Spleen (tissue), 11 donors: Measurements from ENCODE around the gene FMNL3. TPM values are rescaled to one million over a fixed set of nuclear protein-coding genes. Genes with fewer than 3 reads are reported as not detected.

Source experiments
- DNase-seq: peaks from one replicate; pipeline ENCODE4 v3.0.0-alpha.2; 2020
- H3K27ac ChIP-seq, 8 donors: fragments of 200-600 bp; sonication (generic) in 7 of 8; 1 replicate in 4 of 8; 2 replicates in 4 of 8; pipeline versions ENCODE4 v1.5.0 to v1.8.0; 2016 to 2021; ENCODE audit warnings: inconsistent platforms in 4 of 8, mild to moderate bottlenecking in 4 of 8, moderate library complexity in 1 of 8
- H3K27me3 ChIP-seq, 7 donors: fragments of 200-600 bp; sonication (generic) in 6 of 7; replicated peaks in 1 of 7; 1 replicate in 4 of 7; 2 replicates in 3 of 7; pipeline versions ENCODE4 v1.5.0 to v1.8.0; 2016 to 2021; ENCODE audit warnings: inconsistent platforms in 3 of 7, mild to moderate bottlenecking in 1 of 7
- H3K36me3 ChIP-seq, 6 donors: fragments of 200-600 bp; sonication (generic) in 5 of 6; 1 replicate in 4 of 6; 2 replicates in 2 of 6; pipeline versions ENCODE4 v1.5.0 to v1.8.0; 2016 to 2021; ENCODE audit warnings: inconsistent platforms in 2 of 6
- H3K4me1 ChIP-seq, 6 donors: fragments of 200-600 bp; sonication (generic) in 5 of 6; 1 replicate in 3 of 6; 2 replicates in 3 of 6; pipeline versions ENCODE4 v1.5.0 to v1.8.0; 2016 to 2021; ENCODE audit warnings: inconsistent platforms in 3 of 6
- H3K4me3 ChIP-seq, 8 donors: fragments of 200-600 bp; sonication (generic) in 7 of 8; 1 replicate in 4 of 8; 2 replicates in 4 of 8; pipeline versions ENCODE4 v1.5.0 to v1.8.0; 2016 to 2021; ENCODE audit warnings: inconsistent platforms in 4 of 8, mild to moderate bottlenecking in 4 of 8, moderate library complexity in 2 of 8
- H3K9me3 ChIP-seq, 8 donors: fragments of 200-600 bp; sonication (generic) in 7 of 8; 1 replicate in 4 of 8; 2 replicates in 4 of 8; pipeline versions ENCODE4 v1.5.0 to v1.8.0; 2016 to 2021; ENCODE audit warnings: inconsistent platforms in 4 of 8
- POLR2A ChIP-seq, 3 donors: fragments of 450-650 bp; IDR thresholded peaks; one replicate each; pipeline ENCODE4 v1.5.1; 2017; ENCODE audit warnings: antibody characterized with exemption in 3 of 3, mild to moderate bottlenecking in 1 of 3
- POLR2AphosphoS5 ChIP-seq, 3 donors: sonication (generic); formaldehyde crosslinking; IDR thresholded peaks; one replicate each; pipeline ENCODE4 v1.5.1; 2017; ENCODE audit warnings: antibody characterized with exemption in 3 of 3
- WGBS, 5 donors: extraction: QIAGEN DNeasy Blood & Tissue Kit in 3 of 5; methylation state at CpG; one replicate each; pipeline versions ENCODE4 v1.1.5 to v1.1.7; 2013 to 2018; 5-methylcytosine and 5-hydroxymethylcytosine counted together
- intact Hi-C: fragments of 100-400 bp; cut with DNase I; formaldehyde crosslinking; loops from one replicate; pipeline ENCODE4 v1.15.0; 2023; ENCODE audit warnings: low total_unique reads
- polyA plus RNA-seq, 3 donors: library from polyadenylated mRNA; stranded (reverse); fragments of 200-250 nt; gene quantifications; one replicate each; pipeline ENCODE4 v1.2.1, GENCODE V29; 2013
- total RNA-seq, 7 donors: library from RNA; depleted of rRNA in 3 of 7; stranded (reverse); fragments of >200 nt in 3 of 7; fragmentation: NEBNext Ultra II Directional in 4 of 7; extraction: Animal tissue kit (Norgen Biotek cat#: 25700) in 4 of 7; gene quantifications; one replicate each; pipeline versions ENCODE4 v1.1.0 to v1.2.1, GENCODE V29; 2016 to 2021
- TF ChIP-seq, protein P1 (sequence below), 11 experiments: fragments of 200-600 bp in 7 of 11; fragments of 450-650 bp in 4 of 11; sonication (generic) in 4 of 11; IDR thresholded peaks in 8 of 11; conservative IDR thresholded peaks in 3 of 11; 1 replicate in 7 of 11; 2 replicates in 4 of 11; pipeline versions ENCODE4 v1.4.0 to v1.8.0; 2016 to 2021; ENCODE audit warnings: antibody characterized with exemption in 11 of 11, inconsistent platforms in 4 of 11, mild to moderate bottlenecking in 1 of 11
- donor health status: healthy with polysubstance abuse.
- donor health status: DM: no; HTN: no; CAD: no; lungs with moderate emphysema.
- donor health status: DM: no; HTN: no; CAD: no.
- donor health status: Bipolar disorder and iron deficiency.
- donor health status: healthy.
- donor health status: DM: no; HTN: no; CAD: no.
- donor health status: DM: yes; HTN: yes; CAD: no.

FMNL3 gene
- total and polyA plus RNA-seq, 10 donors: 8.6 to 46.9 (median 27.3) TPM

DNA sequence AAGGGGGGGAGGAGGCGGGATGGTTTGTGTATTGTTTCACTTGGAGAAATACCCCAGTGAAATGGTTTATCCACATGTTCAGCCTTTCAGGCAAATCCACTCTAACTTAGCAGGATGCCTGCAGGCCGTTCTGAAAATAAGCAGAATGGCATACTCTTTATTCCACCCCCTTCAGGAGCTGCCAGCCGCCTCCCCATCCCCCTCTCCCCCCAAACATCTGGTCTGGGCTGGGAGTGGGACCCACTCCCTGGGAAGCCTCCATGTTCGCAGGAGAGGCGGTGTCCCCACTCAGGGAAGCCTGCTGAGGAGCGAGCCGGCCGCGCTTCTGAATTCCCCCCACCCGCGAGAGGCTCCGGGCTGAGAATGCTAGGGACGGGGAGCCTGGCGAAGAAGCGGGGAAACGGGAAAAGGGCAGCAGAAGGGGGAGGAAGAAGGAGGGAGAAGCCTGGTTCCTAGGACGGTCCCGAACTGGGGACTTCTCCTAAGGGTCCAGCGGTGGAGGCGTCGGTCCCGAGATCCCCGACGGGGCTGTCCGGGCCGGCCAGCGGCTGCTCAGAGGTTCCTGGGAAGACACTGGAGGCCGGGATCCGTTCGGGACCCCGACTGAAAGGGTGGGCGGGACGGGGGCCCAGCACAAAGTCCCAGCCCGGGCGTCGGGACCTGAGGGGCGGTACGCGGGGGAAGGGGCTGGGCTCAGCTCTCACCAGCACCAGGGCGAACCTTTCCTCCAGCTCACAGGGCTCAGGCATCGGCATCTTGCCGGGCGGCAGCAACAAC lies 666 bp downstream of the FMNL3 start:
- peaks cover 32 to 63% (median 55%) of the 10 kb centered on the region in 6 donors for H3K4me1 ChIP-seq
- DNase-seq: no peak
- 1 to 2% (median 1%) methylated on average over 27 to 43 of the region's 43 CpGs for WGBS, 5 donors
- TF ChIP-seq, protein P1, sequence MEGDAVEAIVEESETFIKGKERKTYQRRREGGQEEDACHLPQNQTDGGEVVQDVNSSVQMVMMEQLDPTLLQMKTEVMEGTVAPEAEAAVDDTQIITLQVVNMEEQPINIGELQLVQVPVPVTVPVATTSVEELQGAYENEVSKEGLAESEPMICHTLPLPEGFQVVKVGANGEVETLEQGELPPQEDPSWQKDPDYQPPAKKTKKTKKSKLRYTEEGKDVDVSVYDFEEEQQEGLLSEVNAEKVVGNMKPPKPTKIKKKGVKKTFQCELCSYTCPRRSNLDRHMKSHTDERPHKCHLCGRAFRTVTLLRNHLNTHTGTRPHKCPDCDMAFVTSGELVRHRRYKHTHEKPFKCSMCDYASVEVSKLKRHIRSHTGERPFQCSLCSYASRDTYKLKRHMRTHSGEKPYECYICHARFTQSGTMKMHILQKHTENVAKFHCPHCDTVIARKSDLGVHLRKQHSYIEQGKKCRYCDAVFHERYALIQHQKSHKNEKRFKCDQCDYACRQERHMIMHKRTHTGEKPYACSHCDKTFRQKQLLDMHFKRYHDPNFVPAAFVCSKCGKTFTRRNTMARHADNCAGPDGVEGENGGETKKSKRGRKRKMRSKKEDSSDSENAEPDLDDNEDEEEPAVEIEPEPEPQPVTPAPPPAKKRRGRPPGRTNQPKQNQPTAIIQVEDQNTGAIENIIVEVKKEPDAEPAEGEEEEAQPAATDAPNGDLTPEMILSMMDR (IDR thresholded peaks at IDR 0.05 in 8 of 11, conservative IDR thresholded peaks at IDR 0.05 in 3 of 11): no peak
- TF ChIP-seq POLR2AphosphoS5 (IDR thresholded peaks at IDR 0.05) (no peak), POLR2A (IDR thresholded peaks at IDR 0.05) (no peak)
- intact Hi-C loops: no loop called here
- H3K27me3 ChIP-seq: peaks cover 0 to 9% (median 0%) of the 10 kb centered on the region in 7 donors
- no peaks in the 10 kb centered on the region for H3K36me3 ChIP-seq
- no peaks in the 10 kb centered on the region for H3K9me3 ChIP-seq
- peak overlapping the region; percentile 66 to 95 (median 92) for H3K27ac ChIP-seq
- H3K4me3 ChIP-seq: peak overlapping the region; percentile 55 to 95 (median 78)

DNA sequence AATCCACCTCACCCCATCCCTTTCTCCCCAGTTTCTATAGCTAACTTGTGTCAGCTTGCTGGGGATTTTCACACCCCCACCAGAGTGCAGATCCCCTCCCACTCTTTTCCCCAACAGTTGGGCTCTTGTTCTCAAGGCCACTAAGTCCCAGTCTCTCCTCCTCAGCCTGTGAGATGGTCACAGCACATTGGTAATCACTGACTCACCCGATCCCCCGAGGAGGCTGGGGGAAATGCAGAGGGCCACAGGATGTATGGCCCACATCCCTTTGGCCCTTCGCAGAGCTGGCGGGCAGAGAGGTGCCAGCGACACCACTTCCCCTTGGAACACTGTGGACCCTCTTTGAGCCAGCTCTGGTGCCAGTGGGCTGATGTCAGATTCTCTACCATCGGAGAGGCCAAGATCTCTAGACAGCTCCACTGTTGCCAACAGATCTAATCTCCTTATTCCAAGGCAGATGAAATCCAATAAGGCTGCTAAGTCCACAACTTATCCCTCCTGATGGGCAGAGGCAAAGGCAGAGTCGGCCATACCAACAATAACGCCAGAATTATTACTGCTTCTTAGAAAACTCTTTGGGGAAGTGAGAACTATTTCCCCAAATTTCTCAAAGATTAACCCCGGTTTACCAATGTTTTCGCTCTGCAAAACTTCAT lies 1.6 kb downstream of the FMNL3 start:
- TF ChIP-seq POLR2A (IDR thresholded peaks at IDR 0.05) (no peak), POLR2AphosphoS5 (IDR thresholded peaks at IDR 0.05) (peak in 2 of 3 donors; percentile 59 to 60)
- TF ChIP-seq, protein P1 (IDR thresholded peaks at IDR 0.05 in 8 of 11, conservative IDR thresholded peaks at IDR 0.05 in 3 of 11): no peak
- no peaks in the 10 kb centered on the region for H3K9me3 ChIP-seq
- peak overlapping the region; percentile 13 to 95 (median 90) for H3K27ac ChIP-seq
- WGBS, 5 donors: 15 to 27% (median 17%) methylated on average over 8 to 10 of the region's 10 CpGs
- peak overlapping the region; percentile 55 to 95 (median 78) for H3K4me3 ChIP-seq
- intact Hi-C loops: no loop called here
- DNase-seq: peak; percentile 79
- no peaks in the 10 kb centered on the region for H3K36me3 ChIP-seq
- H3K4me1 ChIP-seq: peaks cover 32 to 72% (median 61%) of the 10 kb centered on the region in 6 donors
- peaks cover 0 to 8% (median 0%) of the 10 kb centered on the region in 7 donors for H3K27me3 ChIP-seq

DNA sequence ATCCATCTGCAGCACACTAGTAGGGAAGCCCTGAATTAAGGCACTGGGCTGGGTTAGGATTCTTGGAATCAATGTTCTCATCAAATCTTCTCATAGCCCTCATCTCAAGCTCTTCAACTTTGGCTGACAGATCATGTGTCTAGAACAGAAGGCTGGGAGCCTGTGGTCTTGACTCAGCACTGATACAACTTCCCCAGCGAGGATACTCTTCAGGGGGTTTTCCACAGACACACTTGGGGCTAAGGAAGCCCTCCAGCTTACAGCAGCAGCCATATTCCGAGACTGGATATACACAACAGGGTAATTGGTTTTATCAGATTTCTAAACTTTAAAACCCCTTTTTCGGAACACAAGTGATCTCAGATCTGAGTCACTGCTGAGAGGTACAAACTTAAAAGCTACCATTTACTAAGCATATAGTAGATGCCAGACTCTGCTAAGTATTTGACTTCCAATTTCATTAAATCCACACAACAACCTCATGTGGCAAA lies 3.5 kb downstream of the FMNL3 start:
- 44 to 58% (median 47%) methylated on average over 3 of the region's 3 CpGs for WGBS, 5 donors
- Histone ChIP-seq H3K27me3 (peaks cover 0 to 5% (median 0%) of the 10 kb centered on the region in 7 donors), H3K4me3 (no peak overlapping the region), H3K36me3 (no peaks in the 10 kb centered on the region), H3K27ac (peak overlapping the region in 2 of 8 donors; percentile 22 to 31), H3K9me3 (no peaks in the 10 kb centered on the region), H3K4me1 (peaks cover 44 to 91% (median 80%) of the 10 kb centered on the region in 6 donors)
- TF ChIP-seq, protein P1 (IDR thresholded peaks at IDR 0.05 in 8 of 11, conservative IDR thresholded peaks at IDR 0.05 in 3 of 11): no peak
- TF ChIP-seq POLR2A (IDR thresholded peaks at IDR 0.05): no peak
- TF ChIP-seq POLR2AphosphoS5 (IDR thresholded peaks at IDR 0.05): no peak
- intact Hi-C loops: no loop called here
- no peak for DNase-seq
